ENCODE data around the gene STAB1. TPM values are rescaled to one million over a fixed set of nuclear protein-coding genes. Genes with fewer than 3 reads are reported as not detected.

The STAB1 gene
- total RNA-seq, 1 donor from 2014 or later = 0.46 TPM

- Mint-ChIP-seq H3K4me1 (ENCODE audit: low read depth) (peaks cover 2% of the 10 kb centered on the region), H3K4me3 (ENCODE audit: low read depth) (no peak overlapping the region), H3K9me3 (ENCODE audit: low read depth) (no peaks in the 10 kb centered on the region), H3K27me3 (no peaks in the 10 kb centered on the region), H3K27ac (no peak overlapping the region), H3K36me3 (ENCODE audit: insufficient read depth) (peaks cover 14% of the 10 kb centered on the region)
- DNase-seq (ENCODE audit: low spot score, unreplicated experiment) = no peak
- TF ChIP-seq, protein P1, sequence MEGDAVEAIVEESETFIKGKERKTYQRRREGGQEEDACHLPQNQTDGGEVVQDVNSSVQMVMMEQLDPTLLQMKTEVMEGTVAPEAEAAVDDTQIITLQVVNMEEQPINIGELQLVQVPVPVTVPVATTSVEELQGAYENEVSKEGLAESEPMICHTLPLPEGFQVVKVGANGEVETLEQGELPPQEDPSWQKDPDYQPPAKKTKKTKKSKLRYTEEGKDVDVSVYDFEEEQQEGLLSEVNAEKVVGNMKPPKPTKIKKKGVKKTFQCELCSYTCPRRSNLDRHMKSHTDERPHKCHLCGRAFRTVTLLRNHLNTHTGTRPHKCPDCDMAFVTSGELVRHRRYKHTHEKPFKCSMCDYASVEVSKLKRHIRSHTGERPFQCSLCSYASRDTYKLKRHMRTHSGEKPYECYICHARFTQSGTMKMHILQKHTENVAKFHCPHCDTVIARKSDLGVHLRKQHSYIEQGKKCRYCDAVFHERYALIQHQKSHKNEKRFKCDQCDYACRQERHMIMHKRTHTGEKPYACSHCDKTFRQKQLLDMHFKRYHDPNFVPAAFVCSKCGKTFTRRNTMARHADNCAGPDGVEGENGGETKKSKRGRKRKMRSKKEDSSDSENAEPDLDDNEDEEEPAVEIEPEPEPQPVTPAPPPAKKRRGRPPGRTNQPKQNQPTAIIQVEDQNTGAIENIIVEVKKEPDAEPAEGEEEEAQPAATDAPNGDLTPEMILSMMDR (IDR thresholded peaks at IDR 0.05; ENCODE audit: unreplicated experiment) = no peak
These were observed 63.3 kb downstream of the STAB1 start for GRCh38 chr3:52558436-52558835.

DNA sequence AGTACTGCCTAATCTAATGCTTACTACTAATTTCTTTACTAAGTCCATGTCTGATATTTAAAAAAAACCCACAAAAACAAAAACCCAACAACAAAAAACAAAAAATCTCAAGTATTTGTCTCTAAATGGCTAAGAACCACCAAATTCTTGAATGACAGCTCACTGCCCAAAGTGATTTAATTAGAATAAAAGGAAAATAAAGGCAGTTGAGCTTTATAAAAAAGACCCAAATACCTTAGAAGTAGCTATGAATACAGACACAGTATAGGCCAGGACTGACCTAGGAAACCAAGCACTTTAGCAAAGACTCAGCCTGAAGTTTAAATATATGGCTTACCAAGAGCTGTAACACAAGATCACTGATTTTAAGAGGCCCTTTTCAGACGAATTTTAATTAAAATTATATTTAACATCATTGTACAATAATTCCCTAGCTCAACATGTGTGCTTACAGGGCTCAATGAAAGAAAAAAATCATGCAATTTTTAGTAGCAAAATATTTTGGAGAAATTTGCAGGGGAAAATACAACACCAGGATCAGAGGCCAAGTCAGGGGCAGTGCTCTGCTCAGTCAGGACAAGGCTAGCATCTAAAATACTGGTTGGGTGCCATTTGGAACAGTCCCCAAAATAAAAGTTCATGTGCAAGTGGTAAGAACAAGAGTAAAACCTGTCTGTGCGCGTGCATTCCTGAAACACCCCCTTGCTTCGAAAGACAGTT, 66.0 kb downstream of the STAB1 start:
- no peaks in the 10 kb centered on the region for H3K9me3 Mint-ChIP-seq (ENCODE audit: low read depth)
- peaks cover 15% of the 10 kb centered on the region for H3K36me3 Mint-ChIP-seq (ENCODE audit: insufficient read depth)
- no peak overlapping the region for H3K4me3 Mint-ChIP-seq (ENCODE audit: low read depth)
- H3K27ac Mint-ChIP-seq = no peak overlapping the region
- no peak for DNase-seq (ENCODE audit: low spot score, unreplicated experiment)
- TF ChIP-seq, protein P1 (IDR thresholded peaks at IDR 0.05; ENCODE audit: unreplicated experiment) = no peak
- H3K4me1 Mint-ChIP-seq (ENCODE audit: low read depth) = no peaks in the 10 kb centered on the region
- no peaks in the 10 kb centered on the region for H3K27me3 Mint-ChIP-seq

DNA sequence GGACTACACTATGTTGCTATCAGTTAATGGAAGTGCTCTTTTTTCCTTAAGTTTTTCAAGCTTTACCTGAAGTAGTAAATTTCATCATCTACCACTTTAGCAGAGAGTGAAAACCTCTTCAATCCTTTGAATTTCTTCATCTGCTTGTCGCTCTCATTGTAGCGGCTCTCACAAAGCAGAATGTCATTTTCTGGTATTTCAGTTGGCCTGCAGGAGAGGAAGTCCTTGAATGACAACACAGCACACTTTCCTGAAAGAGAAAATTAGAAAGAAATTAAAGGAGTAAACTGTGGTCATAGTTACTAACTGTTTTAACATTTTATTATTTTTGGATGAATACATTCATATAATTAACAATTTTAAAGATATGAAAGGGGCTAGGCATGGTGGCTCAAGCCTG, 68.8 kb downstream of the STAB1 start:
- TF ChIP-seq, protein P1 (IDR thresholded peaks at IDR 0.05; ENCODE audit: unreplicated experiment) = no peak
- Mint-ChIP-seq H3K4me3 (ENCODE audit: low read depth) (no peak overlapping the region), H3K4me1 (ENCODE audit: low read depth) (no peaks in the 10 kb centered on the region), H3K9me3 (ENCODE audit: low read depth) (no peaks in the 10 kb centered on the region), H3K27me3 (no peaks in the 10 kb centered on the region), H3K27ac (no peak overlapping the region), H3K36me3 (ENCODE audit: insufficient read depth) (peaks cover 21% of the 10 kb centered on the region)
- DNase-seq (ENCODE audit: low spot score, unreplicated experiment) = no peak

DNA sequence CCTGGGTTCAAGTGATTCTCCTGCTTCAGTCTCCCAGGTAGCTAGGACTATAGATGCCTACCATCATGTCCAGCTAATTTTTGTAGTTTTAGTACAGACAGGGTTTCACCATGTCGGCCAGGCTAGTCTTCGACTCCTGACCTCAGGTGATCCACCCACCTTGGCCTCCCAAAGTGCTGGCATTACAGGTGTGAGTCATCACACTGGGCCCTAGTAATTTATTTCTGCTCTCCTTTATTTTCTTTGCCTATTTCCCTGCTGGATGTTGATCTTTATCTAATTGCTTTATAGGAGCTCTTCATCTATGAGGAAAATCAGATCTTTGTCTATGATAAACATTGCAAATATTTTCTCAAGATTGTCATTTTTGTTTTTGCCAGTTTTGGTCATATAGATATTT, 72.9 kb downstream of the STAB1 start:
- TF ChIP-seq, protein P1 (IDR thresholded peaks at IDR 0.05; ENCODE audit: unreplicated experiment) = no peak
- H3K27me3 Mint-ChIP-seq = no peaks in the 10 kb centered on the region
- no peak for DNase-seq (ENCODE audit: low spot score, unreplicated experiment)
- no peaks in the 10 kb centered on the region for H3K9me3 Mint-ChIP-seq (ENCODE audit: low read depth)
- no peak overlapping the region for H3K4me3 Mint-ChIP-seq (ENCODE audit: low read depth)
- H3K27ac Mint-ChIP-seq = peak overlapping the region; percentile 78
- H3K36me3 Mint-ChIP-seq (ENCODE audit: insufficient read depth) = peaks cover 24% of the 10 kb centered on the region
- no peaks in the 10 kb centered on the region for H3K4me1 Mint-ChIP-seq (ENCODE audit: low read depth)

- no peaks in the 10 kb centered on the region for H3K9me3 Mint-ChIP-seq (ENCODE audit: low read depth)
- TF ChIP-seq, protein P1 (IDR thresholded peaks at IDR 0.05; ENCODE audit: unreplicated experiment) = no peak
- no peaks in the 10 kb centered on the region for H3K27me3 Mint-ChIP-seq
- H3K27ac Mint-ChIP-seq = no peak overlapping the region
- no peak for DNase-seq (ENCODE audit: low spot score, unreplicated experiment)
- no peaks in the 10 kb centered on the region for H3K4me1 Mint-ChIP-seq (ENCODE audit: low read depth)
- peaks cover 27% of the 10 kb centered on the region for H3K36me3 Mint-ChIP-seq (ENCODE audit: insufficient read depth)
- H3K4me3 Mint-ChIP-seq (ENCODE audit: low read depth) = no peak overlapping the region
These were observed 74.9 kb downstream of the STAB1 start for GRCh38 chr3:52570076-52570475.
